Loucy (cell line): ENCODE measurements around the gene JOSD1.

Experiments
- EZH2phosphoT487 ChIP-seq: fragments of 200-600 bp; IDR thresholded peaks from 2 replicates; pipeline ENCODE4 v1.6.1; 2018; ENCODE audit warnings: antibody characterized with exemption, mild to moderate bottlenecking, moderate library complexity, borderline replicate concordance
- TF ChIP-seq, protein P1 (sequence below): fragments of 200-600 bp; sonication (generic); conservative IDR thresholded peaks from 2 replicates; pipeline ENCODE4 v1.5.1; 2014; ENCODE audit warnings: mild to moderate bottlenecking, antibody characterized with exemption, low read length

GRCh38 chr22:38698407-38699094, 2.2 kb downstream of the JOSD1 start:
- TF ChIP-seq, protein P1, sequence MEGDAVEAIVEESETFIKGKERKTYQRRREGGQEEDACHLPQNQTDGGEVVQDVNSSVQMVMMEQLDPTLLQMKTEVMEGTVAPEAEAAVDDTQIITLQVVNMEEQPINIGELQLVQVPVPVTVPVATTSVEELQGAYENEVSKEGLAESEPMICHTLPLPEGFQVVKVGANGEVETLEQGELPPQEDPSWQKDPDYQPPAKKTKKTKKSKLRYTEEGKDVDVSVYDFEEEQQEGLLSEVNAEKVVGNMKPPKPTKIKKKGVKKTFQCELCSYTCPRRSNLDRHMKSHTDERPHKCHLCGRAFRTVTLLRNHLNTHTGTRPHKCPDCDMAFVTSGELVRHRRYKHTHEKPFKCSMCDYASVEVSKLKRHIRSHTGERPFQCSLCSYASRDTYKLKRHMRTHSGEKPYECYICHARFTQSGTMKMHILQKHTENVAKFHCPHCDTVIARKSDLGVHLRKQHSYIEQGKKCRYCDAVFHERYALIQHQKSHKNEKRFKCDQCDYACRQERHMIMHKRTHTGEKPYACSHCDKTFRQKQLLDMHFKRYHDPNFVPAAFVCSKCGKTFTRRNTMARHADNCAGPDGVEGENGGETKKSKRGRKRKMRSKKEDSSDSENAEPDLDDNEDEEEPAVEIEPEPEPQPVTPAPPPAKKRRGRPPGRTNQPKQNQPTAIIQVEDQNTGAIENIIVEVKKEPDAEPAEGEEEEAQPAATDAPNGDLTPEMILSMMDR, result no peak
- TF ChIP-seq EZH2phosphoT487, result no peak
